GM21390 (cell line): ENCODE data around the gene ASIC1.
"Not testable (repeated sequence)": the region's sequence is repeated elsewhere in the genome, so short reads cannot be mapped to it uniquely, and the experiment has no call there.

Experiments used
- ATAC-seq: cut with Tn5 transposase; IDR thresholded peaks from one replicate; pipeline ENCODE4 v1.9.1; 2021; ENCODE audit not compliant: unreplicated experiment

Gene ASIC1

DNA sequence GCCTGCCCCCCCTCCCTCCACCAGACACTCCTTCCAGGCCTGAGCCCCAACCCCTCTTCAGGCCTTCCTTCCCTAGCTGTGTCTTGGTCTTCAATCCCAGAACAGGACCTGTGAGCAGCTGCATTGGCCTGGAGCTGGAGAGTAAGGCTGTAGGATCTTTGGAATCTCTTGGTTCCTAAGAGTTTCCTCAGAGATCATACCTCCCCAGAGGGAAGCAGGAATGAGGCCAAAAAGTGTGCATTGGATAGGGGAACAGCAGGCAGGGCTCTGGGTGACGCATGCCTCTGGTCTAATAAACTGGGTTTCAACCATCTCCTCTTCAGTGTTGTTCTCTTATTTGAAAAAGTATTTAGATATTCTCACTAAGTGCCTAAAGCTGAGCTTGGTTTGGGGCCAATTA, 25.9 kb downstream of the ASIC1 start:
- no peak for ATAC-seq

DNA sequence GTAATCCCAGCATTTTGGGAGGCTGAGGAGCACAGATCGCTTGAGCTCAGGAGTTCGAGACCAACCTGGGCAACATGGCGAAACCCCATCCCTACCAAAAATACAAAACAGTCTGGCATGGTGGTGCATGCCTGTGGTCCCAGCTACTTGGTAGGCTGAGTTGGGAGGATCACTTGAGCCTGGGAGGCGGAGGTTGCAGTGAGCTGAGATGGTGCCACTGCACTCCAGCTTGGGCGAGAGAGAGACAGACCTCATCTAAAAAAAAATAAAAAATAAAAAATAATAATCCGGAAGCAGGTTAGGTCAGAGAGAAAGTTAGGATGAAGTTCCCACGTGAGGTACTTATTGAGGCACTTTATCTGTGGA, 27.0 kb downstream of the ASIC1 start:
- not testable (repeated sequence) for ATAC-seq

DNA sequence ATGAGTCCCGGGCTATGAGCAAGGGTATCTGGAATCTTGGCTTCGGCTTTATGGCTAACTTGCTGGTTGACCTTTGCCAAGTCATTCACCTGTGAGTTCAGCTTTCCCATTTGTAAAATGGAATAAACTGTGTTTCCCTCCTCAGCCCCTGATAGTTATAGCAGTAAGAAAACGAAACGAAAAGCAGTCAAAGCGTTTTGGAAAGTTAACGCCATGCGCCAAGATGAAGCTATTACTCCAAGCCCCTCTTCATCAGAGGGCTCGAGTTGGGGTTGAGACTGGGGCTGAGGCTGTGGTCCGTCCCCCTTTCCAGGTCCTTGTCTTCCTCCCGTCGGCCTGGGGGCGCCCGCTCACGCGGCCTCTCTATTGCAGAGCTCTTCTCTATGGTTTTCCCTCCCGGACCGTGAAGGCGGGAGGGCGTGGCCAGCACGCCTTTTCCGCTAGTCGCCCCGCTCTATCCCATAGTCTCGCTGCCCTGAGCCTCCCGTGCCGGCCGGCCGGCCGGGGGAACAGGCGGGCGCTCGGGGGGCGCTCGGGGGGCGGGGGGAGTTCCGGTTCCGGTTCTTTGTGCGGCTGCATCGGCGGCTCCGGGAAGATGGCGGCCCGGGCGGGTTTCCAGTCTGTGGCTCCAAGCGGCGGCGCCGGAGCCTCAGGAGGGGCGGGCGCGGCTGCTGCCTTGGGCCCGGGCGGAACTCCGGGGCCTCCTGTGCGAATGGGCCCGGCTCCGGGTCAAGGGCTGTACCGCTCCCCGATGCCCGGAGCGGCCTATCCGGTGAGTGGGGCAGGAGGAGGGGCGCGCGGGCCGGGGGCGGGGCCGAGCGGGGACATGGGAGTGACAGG, 27.6 kb downstream of the ASIC1 start, which contains the start of gene SMARCD1:
SMARCD1 (plus strand) TSS at position 568 of the 840 bp plus-strand sequence; CDS start at position 596, 28 bp downstream.
- peak; percentile 87 for ATAC-seq

DNA sequence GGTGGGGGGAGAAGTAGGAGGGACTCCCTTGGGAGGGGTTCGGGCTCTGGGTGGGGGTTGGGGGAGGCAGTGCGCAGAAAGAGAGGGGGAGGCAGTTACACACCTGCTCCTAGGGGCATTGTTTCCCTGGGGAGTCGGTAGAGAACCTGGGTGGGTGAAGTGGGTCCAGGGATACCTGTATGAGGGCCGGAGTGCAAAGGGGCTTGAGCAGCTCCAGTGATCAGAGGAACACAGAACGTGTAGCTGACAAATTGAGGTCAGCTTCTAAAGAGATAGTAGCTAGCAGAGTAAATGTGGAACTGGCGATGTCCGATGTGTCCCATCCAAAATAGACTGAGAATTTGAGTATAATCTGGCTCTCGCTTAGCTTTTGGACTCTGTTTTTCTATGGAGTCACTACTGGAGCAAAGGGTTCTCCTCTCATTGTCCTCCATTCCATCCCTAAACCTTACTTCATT, 28.2 kb downstream of the ASIC1 start:
- no peak for ATAC-seq

DNA sequence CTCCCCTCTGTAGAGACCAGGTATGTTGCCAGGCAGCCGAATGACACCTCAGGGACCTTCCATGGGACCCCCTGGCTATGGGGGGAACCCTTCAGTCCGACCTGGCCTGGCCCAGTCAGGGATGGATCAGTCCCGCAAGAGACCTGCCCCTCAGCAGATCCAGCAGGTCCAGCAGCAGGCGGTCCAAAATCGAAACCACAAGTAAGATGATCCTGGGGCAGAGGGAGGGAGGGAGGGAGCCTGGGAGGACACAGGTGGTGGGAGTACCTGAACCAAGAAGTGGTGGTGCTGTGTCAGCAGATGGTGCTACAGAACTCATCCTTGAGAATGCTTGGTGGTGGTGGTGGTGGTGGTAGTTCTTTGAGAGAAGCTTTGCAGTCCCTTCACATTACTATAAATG, 28.8 kb downstream of the ASIC1 start:
- no peak for ATAC-seq

DNA sequence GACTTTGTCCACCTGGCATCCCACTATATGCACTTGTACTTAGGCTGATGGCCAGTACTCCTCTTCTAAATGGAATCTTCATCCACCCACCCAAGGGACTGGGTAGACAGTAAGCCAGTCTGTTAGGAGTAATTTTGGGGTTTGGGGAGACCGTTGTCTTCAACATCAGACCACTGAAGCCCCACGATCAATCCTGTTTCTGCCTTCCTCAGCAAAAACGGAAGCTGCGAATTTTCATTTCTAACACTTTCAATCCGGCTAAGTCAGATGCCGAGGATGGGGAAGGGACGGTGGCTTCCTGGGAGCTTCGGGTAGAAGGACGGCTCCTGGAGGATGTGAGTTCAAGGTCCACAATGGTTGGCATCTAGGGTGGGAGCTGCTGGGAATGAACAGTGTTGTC, 29.8 kb downstream of the ASIC1 start:
- no peak for ATAC-seq

DNA sequence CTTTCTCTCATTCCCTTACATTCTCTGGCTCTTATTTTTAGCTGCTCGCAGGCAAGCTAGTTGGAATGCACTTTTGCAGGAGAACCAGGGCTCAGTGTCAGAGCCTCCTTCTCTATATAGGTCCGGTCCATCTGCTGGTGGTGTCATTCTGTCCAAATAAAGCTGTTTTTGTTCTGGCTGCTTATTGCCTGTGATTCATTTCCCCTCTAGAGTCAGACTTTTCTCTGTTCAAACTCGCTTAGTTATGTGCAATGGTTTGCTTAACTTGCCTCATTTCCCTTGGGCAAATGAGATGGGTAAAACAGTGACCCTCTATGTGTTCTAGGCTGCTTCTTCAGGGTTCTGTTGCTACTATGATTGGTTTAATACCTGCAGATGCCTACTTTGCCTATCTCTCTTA, 30.6 kb downstream of the ASIC1 start:
- ATAC-seq: no peak

DNA sequence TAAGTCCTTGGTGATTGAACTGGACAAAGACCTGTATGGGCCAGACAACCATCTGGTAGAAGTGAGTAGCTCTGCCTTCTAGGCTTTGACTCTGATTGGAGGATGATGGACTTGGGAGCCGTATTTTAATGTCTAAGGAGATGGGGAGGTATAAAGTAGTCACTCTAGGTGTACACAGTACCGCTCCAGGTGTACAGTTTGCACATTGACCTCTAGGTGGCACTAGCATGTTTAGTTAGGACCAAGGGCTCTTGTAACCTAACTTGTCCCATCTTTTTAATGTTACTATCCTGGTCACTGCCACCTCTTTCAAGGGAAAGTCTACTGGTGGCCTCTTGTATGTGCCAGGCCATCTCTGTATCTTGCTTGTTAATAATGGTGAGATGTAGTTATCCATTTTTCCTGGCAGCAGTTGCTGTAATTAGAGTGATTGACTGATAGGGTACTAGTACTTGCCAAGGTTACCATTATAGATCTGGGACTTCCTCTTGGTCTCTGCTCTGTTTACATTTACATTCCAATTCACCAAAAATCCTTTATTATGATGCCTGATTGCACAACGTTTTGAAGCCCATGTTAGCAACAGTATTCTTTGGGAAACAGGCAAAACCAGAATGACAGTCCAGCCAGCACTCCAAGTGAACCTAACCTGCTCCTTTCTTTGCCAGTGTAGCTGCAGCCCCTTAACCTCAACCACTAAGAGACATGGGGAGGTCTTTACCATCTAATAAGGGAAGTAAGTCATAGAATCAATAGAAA, 31.4 kb downstream of the ASIC1 start:
- no peak for ATAC-seq

DNA sequence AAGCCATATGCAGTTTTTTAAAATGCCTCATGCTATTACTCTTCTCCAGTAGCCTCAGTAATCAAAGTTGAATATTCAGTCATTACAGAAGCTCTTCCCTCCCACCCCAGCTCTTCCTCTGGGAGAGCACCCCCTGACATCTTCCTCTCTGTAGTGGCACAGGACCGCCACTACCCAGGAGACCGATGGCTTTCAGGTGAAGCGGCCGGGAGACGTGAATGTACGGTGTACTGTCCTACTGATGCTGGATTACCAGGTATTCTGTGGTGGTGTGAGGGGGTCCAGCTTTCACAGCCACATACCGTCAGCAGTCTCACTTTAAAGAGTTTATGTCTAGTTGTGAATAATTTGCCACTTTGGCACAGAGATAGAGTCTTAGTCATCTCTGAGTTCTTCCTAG, 32.3 kb downstream of the ASIC1 start:
- no peak for ATAC-seq

DNA sequence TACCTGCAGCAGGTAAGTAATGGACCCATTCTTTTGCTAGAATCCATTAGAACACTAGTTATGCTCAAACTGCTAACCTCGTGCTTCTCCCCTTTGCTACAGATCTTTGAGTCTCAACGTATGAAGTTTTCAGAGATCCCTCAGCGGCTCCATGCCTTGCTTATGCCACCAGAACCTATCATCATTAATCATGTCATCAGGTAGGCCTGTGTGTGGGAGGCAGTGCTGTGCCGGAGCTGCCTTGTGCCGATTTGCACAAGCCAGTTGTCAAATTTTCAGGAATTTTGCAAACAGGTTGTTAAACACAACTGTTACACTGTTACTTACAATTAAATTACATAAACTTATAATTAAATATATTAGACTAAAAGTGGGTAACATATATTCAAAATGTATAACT, 33.0 kb downstream of the ASIC1 start:
- no peak for ATAC-seq

DNA sequence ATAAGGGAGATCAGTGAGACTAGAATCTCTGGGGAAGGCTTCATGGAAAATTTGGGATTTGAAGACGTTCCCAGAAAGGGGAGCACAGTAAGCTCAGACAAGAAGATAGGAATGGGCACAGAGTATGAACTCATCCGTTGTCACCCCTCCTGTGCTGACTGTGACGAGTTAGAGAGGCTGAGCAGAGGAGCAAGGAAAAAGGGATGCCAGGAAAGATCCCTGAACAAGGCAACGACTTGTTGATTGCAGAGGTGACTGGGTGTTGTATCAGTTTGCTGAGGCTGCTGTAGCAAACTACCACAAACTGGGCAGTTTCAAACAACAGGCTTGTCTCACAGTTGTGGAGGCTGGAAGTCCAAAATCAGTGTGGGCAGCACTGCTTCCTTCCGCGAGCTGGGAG, 40.6 kb downstream of the ASIC1 start:
- no peak for ATAC-seq

DNA sequence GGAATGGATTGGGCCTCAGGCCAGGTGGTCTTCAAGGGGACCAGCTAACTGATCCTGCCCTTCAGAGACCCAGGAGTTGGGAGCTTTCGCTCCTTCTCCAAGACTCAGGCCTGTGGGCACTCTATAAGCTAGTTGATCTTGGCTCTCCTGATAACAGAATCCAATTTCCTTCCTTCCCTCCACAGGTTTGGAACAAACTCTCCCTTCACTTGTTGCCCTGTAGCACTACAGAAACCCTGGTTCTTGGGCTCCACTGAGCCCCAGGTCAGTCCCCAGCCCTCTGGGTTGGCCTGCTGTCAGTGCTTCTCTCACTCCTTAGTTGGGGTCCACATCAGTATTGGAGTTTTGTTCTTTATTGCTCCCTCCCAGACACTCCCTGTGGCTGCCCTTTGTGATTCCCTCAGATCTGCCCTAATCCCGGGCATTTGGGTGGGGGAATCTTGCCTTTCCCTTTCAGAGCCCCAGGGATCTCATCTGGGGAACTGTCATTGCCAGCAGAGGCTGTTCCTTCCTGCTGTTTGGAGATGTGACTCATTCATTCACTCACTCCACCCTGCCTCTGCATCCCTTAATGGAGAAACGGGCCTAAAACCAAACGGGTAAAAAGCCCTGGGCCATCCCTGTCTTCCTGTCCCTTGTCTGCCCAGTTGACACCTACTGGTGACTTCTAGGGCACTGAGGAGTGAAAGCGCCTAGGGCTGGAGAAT, 42.1 kb downstream of the ASIC1 start:
- no peak for ATAC-seq

DNA sequence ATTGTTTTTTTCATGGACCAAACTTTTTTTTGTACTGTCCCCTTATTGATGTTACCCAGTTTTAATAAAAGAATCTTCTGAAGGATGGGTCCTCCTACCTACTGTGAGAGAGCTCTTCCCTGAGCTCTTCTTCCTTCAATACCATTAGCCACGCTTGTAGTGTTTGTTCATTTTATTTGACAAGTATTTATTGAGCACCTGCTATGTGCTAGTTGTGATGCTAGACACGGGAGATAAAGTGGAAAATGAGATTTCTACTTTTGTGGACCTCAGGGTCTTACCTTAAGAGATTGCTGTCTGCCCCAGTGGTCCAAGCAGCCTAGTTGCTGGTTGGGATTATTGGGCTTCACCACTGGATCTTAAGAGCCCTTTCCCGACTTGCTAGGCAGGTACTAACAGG, 43.2 kb downstream of the ASIC1 start:
- ATAC-seq: no peak

DNA sequence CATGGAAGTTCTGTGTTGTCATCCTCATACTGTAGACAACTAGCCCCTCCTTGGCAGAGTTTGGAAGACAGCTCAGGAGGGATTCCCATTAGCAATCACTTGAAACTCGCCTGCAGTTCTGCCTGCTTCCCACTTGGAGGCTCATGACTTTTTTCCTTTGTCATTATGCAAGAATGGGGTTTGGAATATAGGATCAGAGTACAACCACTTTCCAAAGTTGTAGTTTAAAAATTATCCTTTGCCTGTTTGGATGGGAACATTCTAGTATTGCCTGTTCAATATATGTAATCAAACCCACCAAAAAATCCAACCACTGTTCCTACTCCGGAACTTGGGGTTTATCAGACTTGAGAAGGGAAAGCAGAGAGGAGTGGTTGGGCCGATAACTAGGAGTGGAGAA, 44.3 kb downstream of the ASIC1 start:
- ATAC-seq: no peak

DNA sequence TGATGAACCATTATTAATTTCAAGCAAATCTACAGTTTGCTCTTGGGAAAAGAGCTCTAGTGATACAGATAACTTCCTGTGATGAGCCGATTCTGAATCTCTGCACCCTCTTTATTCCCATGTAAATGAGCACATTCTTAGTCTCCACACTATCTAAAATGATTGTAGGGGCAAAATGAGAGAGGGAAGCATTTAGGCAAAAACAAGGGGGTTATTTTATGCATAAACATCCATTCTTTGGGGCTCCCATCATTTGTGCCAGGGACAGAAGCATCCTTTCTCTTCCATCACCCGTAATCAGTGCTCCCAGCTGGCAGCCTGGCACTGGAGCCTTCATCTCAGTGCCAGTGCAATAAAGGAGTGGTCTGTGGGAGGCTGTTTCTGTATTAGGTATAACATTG, 44.7 kb downstream of the ASIC1 start:
- no peak for ATAC-seq

DNA sequence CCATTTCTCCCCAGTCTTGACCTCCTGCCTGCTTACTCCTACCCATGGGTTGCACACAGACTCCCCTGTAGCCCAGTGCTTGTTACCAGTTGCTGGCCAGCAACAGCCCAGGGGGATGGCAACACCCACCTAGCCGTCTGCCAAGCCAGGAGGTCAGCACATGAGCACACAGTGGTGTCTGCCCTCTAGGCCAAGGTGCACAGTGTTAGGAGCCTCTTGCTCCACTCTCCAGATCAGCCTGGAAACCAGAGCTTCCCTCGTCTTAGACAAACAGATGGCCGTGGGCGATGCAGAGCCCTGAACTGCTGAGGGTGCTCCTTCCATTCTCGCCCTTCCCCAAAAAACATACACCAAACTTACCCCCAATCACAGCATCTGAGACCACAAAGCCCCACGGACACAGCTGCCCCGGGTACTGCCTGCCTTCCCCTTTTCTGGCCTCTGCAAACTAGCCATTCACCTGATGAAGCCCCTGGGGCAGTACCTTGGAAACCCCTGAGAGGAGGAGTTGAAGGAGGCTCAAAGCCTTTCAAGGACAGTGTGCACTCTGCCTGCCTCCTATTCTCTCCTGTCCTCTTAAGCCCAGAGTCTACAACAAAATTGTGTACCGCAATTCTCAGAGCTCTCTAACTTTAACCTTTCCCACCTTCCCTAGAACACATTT, 45.4 kb downstream of the ASIC1 start:
- no peak for ATAC-seq

DNA sequence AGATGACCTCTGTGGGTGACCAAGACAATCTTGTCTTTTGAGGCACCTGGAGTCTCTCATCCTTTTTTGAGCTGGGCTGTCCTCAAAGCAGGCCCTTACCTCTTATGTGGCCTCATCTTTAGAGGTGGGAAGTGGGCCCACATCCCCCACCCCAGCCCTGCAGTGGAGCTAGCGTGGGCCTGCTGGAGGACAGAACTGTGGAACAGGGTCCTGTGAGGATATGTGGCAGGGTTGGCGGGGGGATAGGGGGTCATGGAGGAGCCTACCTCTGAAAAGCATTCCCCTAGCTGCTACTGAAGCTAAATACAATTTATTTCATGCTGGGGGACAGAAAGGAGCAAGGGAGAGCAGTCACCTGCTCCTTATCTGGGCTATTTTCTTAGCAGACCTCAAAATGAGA, 46.0 kb downstream of the ASIC1 start:
- no peak for ATAC-seq

DNA sequence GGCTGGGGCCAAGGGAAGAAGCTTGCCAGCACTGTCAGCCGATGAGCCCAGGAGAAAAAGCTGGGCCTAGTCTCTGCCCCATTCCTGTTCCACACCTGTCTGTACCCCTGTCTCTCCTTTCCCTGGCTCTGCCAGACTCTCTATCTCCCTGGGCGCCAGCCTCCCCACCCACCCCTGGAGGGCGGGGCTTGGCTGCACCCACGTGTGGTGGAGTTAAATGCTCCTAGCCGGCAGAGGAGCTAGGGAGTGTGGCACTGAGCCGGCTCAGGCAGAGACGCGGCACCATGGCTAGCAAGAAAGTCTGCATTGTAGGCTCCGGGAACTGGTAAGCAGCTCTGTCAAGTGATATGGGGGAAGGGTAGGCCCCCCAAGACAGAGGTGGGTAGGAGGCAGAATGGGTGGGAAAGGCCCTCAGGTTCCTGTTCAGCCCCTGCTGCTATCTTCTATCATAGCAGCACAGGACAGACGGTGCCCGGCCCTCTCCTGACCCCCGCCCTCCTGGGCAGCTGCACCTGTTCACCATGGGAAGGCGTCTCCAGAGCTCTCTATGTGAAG, 46.4 kb downstream of the ASIC1 start, which contains the start of gene GPD1:
GPD1 (plus strand) TSS at position 242 of the 555 bp plus-strand sequence; CDS start at position 285, 43 bp downstream.
- no peak for ATAC-seq

DNA sequence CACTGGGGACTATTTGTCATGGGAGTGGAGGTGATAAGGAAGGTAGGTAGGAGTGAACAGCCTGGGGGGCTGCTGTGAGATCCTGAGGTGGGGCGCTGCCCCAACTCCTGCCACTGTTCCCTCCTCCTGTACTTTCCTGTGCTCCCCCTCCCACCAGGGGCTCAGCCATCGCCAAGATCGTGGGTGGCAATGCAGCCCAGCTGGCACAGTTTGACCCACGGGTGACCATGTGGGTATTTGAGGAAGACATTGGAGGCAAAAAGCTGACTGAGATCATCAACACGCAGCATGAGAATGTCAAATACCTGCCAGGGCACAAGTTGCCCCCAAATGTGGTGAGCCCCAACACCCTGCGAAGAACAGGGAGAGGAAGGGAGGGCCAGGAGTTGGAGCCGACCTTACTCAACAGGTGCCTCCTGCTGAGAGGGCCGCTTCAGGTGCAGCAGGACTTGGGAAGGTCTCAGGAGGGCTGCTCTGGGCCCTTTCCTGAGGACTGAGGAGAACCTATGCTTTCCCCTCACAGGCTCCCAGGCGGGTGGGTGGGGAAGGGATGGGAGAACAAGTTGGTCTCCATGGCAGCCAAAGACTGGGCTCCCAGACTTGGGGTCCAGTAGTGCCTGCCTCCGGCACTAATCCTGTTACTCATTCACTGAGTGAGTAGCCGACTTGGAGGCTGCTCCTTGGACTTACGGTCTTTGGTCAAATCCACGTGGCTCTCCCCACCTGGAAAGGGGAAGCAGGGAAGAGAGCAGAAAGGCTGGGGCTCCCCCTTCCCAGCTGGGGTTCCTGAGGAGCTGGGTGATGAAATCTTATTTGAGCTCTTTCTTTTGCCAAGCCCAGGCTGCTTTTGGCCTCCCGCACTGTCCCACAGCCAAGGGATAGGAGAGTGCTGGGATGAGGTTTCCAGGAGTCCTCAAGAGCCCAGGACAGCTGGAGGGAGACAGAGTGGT, 47.3 kb downstream of the ASIC1 start:
- no peak for ATAC-seq
